GM21737 (cell line): Measurements from ENCODE around the gene CEP350.
"Not testable (repeated sequence)": the region's sequence is repeated elsewhere in the genome, so short reads cannot be mapped to it uniquely, and the experiment has no call there.

Experiments
- ATAC-seq: cut with Tn5 transposase; IDR thresholded peaks from one replicate; pipeline ENCODE4 v1.9.1; 2021; ENCODE audit warnings: mild to moderate bottlenecking, moderate library complexity; ENCODE audit not compliant: unreplicated experiment

CEP350 gene

GRCh38 chr1:179990847-179991246 is 36.2 kb downstream of the CEP350 start:
- no peak for ATAC-seq

- ATAC-seq, result no peak
Observed at GRCh38 chr1:179995576-179995975, 41.0 kb downstream of the CEP350 start.

GRCh38 chr1:179996099-179996498 is 41.5 kb downstream of the CEP350 start:
- ATAC-seq, result no peak

GRCh38 chr1:180000575-180000974 is 46.0 kb downstream of the CEP350 start:
- no peak for ATAC-seq

GRCh38 chr1:180002437-180002836 is 47.8 kb downstream of the CEP350 start:
- no peak for ATAC-seq

GRCh38 chr1:180003026-180003695 is 48.6 kb downstream of the CEP350 start:
- peak; percentile 79 for ATAC-seq

GRCh38 chr1:180006762-180007161 is 52.2 kb downstream of the CEP350 start:
- ATAC-seq, result not testable (repeated sequence)

- ATAC-seq, result no peak
Observed at GRCh38 chr1:180020017-180020416, 65.4 kb downstream of the CEP350 start.

GRCh38 chr1:180026556-180026955 is 71.9 kb downstream of the CEP350 start:
- no peak for ATAC-seq

- no peak for ATAC-seq
Observed at GRCh38 chr1:180027949-180028445, 73.4 kb downstream of the CEP350 start.

- ATAC-seq, result no peak
Observed at GRCh38 chr1:180028864-180029263, 74.3 kb downstream of the CEP350 start.

GRCh38 chr1:180029524-180030135 is 75.0 kb downstream of the CEP350 start:
- no peak for ATAC-seq

- ATAC-seq, result no peak
Observed at GRCh38 chr1:180031664-180032063, 77.1 kb downstream of the CEP350 start.

- ATAC-seq, result no peak
Observed at GRCh38 chr1:180033390-180033789, 78.8 kb downstream of the CEP350 start.

- no peak for ATAC-seq
Observed at GRCh38 chr1:180040034-180040433, 85.4 kb downstream of the CEP350 start.

- ATAC-seq, result no peak
Observed at GRCh38 chr1:180041582-180041981, 87.0 kb downstream of the CEP350 start.

GRCh38 chr1:180042988-180043622 is 88.5 kb downstream of the CEP350 start:
- ATAC-seq, result no peak

GRCh38 chr1:180043785-180044184 is 89.2 kb downstream of the CEP350 start:
- no peak for ATAC-seq

- no peak for ATAC-seq
Observed at GRCh38 chr1:180046674-180047073, 92.1 kb downstream of the CEP350 start.

GRCh38 chr1:180053594-180054567 is 99.3 kb downstream of the CEP350 start:
- no peak for ATAC-seq

GRCh38 chr1:180057883-180058396 is 103.3 kb downstream of the CEP350 start:
- no peak for ATAC-seq
